B cell (primary cell): Measurements from ENCODE around the gene HS3ST3A1.

Source experiments
- EZH2 ChIP-seq: IDR thresholded peaks from 2 replicates; pipeline ENCODE4 v1.6.1; 2012; ENCODE audit warnings: borderline replicate concordance, low read depth, mild to moderate bottlenecking, moderate library complexity, low read length; ENCODE audit not compliant: insufficient read depth, poor library complexity, severe bottlenecking
- TF ChIP-seq, protein P1 (sequence below): fragments of 200-600 bp; IDR thresholded peaks from one replicate; pipeline ENCODE4 v1.8.0; 2022; ENCODE audit warnings: antibody characterized with exemption, mild to moderate bottlenecking

DNA sequence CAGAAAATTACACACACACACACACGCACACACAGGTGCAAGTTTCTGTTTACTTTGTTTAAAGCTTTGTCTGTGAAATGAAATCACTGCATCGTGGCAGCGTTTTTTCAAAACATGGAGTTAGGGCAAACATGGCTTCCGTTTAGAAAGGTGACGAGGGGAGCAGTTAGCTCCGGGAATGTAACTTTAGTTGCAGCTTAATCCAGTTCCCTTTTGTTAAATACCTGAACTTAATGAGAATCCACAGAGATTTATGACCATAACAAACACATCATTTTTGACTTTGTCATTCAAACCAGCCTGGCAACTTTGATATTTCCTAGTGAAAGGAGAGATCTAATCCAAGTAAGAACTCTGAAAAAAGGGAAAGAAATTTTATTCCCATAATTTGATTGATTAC, 12.1 kb downstream of the HS3ST3A1 start:
- TF ChIP-seq, protein P1, sequence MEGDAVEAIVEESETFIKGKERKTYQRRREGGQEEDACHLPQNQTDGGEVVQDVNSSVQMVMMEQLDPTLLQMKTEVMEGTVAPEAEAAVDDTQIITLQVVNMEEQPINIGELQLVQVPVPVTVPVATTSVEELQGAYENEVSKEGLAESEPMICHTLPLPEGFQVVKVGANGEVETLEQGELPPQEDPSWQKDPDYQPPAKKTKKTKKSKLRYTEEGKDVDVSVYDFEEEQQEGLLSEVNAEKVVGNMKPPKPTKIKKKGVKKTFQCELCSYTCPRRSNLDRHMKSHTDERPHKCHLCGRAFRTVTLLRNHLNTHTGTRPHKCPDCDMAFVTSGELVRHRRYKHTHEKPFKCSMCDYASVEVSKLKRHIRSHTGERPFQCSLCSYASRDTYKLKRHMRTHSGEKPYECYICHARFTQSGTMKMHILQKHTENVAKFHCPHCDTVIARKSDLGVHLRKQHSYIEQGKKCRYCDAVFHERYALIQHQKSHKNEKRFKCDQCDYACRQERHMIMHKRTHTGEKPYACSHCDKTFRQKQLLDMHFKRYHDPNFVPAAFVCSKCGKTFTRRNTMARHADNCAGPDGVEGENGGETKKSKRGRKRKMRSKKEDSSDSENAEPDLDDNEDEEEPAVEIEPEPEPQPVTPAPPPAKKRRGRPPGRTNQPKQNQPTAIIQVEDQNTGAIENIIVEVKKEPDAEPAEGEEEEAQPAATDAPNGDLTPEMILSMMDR = no peak
- no peak for TF ChIP-seq EZH2
